A673 (cell line): Measurements from ENCODE around the gene PTPRQ.

ENCODE experiments used
- CTCF ChIP-seq: fragments of 300-800, 200-600 bp; sonication (generic); conservative IDR thresholded peaks from 2 replicates; pipeline ENCODE4 v1.5.1; 2017; ENCODE audit warnings: low read depth, mild to moderate bottlenecking, antibody characterized with exemption, low read length, moderate library complexity, mixed read lengths
- EZH2 ChIP-seq: fragments of 200-600 bp; sonication (generic); IDR thresholded peaks from 2 replicates; pipeline ENCODE4 v1.6.1; 2017; ENCODE audit warnings: borderline replicate concordance, low read depth, mild to moderate bottlenecking, mixed read lengths, antibody characterized with exemption, low read length; ENCODE audit not compliant: poor library complexity, severe bottlenecking

GRCh38 chr12:80512781-80513180 lies 68.7 kb downstream of the PTPRQ start:
- TF ChIP-seq CTCF = no peak
- no peak for TF ChIP-seq EZH2
